GM12874 (cell line): ENCODE results near the gene CDH8.

ENCODE experiments used
- TF ChIP-seq, protein P1 (sequence below): IDR thresholded peaks from 2 replicates; pipeline ENCODE4 v1.5.1; 2011; ENCODE audit warnings: low read depth, mild to moderate bottlenecking, control low read depth, low read length, moderate library complexity; ENCODE audit not compliant: insufficient read depth

CDH8 gene

DNA sequence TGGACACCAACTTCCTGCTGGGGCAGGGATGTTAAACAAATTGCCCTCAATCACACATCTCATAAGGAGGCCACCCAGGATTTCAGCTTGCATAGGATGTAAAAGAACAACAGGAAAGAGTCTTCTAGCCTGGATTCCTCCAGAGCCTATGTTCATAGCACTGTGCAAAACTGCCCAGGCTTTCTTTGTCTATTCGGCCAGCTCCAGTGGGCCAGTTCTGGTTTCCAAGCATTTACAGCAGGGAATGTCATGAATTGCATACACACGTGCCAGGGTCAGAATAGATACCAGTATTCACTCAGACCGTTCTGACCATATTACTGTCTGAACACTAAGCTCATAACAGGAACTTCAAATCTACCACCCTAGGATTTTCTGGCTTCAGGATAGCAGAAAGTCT is 273.2 kb downstream of the CDH8 start:
- TF ChIP-seq, protein P1, sequence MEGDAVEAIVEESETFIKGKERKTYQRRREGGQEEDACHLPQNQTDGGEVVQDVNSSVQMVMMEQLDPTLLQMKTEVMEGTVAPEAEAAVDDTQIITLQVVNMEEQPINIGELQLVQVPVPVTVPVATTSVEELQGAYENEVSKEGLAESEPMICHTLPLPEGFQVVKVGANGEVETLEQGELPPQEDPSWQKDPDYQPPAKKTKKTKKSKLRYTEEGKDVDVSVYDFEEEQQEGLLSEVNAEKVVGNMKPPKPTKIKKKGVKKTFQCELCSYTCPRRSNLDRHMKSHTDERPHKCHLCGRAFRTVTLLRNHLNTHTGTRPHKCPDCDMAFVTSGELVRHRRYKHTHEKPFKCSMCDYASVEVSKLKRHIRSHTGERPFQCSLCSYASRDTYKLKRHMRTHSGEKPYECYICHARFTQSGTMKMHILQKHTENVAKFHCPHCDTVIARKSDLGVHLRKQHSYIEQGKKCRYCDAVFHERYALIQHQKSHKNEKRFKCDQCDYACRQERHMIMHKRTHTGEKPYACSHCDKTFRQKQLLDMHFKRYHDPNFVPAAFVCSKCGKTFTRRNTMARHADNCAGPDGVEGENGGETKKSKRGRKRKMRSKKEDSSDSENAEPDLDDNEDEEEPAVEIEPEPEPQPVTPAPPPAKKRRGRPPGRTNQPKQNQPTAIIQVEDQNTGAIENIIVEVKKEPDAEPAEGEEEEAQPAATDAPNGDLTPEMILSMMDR, result no peak

GRCh38 chr16:61730997-61731396 is 305.2 kb downstream of the CDH8 start:
- TF ChIP-seq, protein P1, result no peak

DNA sequence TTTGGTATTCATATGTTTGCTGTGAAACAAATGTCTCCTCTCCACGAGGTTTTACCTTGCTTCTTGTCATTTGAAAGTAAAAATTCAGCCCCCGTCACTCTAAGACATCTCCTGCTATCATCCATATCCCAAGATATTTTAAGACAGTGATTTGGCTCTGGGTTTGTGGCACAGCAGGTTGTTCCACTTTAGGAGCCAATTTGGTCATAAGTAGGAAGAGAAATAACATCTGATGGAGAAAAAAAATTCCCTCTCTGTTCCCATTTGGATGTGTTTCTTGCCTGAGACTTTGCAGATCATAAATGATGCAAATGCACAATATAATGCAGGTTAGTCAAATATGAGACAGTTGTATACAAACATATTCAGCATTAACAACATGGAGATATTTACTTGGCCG is 309.5 kb downstream of the CDH8 start:
- TF ChIP-seq, protein P1, result no peak

DNA sequence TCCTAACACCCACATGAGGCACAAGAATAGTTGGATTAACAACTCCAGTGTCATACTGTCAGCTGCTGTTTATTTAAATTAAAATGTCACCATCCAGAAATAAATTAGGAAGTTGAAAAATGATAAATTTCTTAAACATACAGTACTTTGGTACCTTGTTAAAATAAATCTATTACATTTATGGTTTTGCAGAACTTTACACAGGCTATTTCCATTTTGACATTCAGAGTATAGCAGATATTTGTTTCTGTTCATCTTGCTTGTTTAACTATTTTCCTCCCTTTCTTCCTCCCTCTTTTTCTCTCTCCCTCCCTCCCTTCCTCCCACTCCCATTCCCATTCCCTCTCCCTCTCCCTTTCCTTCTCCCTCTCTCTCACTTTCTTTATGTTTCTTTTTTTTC is 310.1 kb downstream of the CDH8 start:
- TF ChIP-seq, protein P1, result no peak

DNA sequence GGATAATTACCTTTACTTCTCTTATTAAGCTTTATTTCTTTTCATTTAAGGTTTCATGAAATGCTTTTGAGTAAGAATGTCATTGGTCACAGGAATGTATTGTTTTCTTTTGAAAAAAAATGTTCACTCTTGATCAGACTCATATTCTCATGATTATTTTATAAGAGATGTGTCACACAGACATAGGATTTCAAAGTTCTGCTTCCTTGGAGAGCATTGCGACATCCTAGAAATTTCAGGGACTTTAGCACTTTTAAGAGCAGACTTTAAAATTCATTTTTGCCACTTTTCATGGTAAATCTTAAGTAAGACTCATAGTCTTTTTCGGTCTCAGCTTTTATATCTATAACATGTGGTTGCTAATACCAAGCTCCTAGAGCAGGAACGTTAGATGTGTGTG is 314.7 kb downstream of the CDH8 start:
- TF ChIP-seq, protein P1, result no peak

GRCh38 chr16:61715393-61715792 is 320.8 kb downstream of the CDH8 start:
- TF ChIP-seq, protein P1, result no peak

DNA sequence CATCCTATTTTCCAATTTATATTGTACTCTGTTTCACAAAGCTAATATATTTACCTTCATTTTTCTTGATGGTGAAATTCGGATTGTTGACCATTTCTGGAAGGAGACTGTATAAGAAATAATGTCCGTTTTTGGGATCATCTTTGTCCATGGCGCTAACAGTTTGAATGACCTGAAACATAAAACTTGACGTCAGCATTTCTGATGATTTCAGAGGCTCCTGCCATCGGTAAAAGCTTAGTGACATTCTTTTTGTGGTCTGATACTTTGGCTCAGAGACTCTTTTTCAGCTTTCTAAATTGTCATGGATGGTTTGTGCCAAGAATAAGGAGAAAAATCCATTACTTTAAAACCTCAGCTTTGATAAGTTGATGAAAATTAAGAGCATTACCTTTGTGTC is 322.5 kb downstream of the CDH8 start:
- TF ChIP-seq, protein P1, result no peak

- TF ChIP-seq, protein P1, result no peak
Observed at GRCh38 chr16:61684541-61684940, 351.7 kb downstream of the CDH8 start.
